HG02981 (cell line): ENCODE results near the gene NKRF.

Experiments used
- ATAC-seq: cut with Tn5 transposase; IDR thresholded peaks from one replicate; pipeline ENCODE4 v1.9.1; 2021; ENCODE audit warnings: mild to moderate bottlenecking, moderate library complexity; ENCODE audit not compliant: unreplicated experiment

Gene NKRF

GRCh38 chrX:119617517-119618164 lies 11.4 kb upstream of the NKRF start:
- ATAC-seq = peak; percentile 66

- ATAC-seq = no peak
These were observed 8.6 kb upstream of the NKRF start for GRCh38 chrX:119614776-119615175.

GRCh38 chrX:119607018-119607389 lies 780 bp upstream of the NKRF start:
- no peak for ATAC-seq

GRCh38 chrX:119605464-119606279 lies 552 bp downstream of the NKRF start:
- ATAC-seq = peak; percentile 32

GRCh38 chrX:119604766-119605463 lies 1.3 kb downstream of the NKRF start:
- no peak for ATAC-seq

- ATAC-seq = no peak
These were observed 3.4 kb downstream of the NKRF start for GRCh38 chrX:119602701-119603255.

- ATAC-seq = no peak
These were observed 16.4 kb downstream of the NKRF start for GRCh38 chrX:119589810-119590209.

GRCh38 chrX:119583431-119584059 lies 22.7 kb downstream of the NKRF start:
- no peak for ATAC-seq

GRCh38 chrX:119579414-119579813 lies 26.8 kb downstream of the NKRF start:
- no peak for ATAC-seq

GRCh38 chrX:119574394-119575266 lies 31.6 kb downstream of the NKRF start, which contains the start of gene UBE2A:
UBE2A (plus strand) TSS chrX:119574563; CDS start chrX:119574712, 149 bp downstream.
- ATAC-seq = peak; percentile 77

- ATAC-seq = peak; percentile 12
These were observed 32.3 kb downstream of the NKRF start for GRCh38 chrX:119573840-119574393.

- no peak for ATAC-seq
These were observed 33.0 kb downstream of the NKRF start for GRCh38 chrX:119573222-119573621.

GRCh38 chrX:119570351-119570835 lies 35.8 kb downstream of the NKRF start:
- ATAC-seq = no peak

GRCh38 chrX:119565107-119565663 lies 41.0 kb downstream of the NKRF start, which contains the start of gene STEEP1:
STEEP1 (minus strand) TSS chrX:119565409; CDS start chrX:119565355, 54 bp downstream.
- ATAC-seq = peak; percentile 94

- no peak for ATAC-seq
These were observed 53.7 kb downstream of the NKRF start for GRCh38 chrX:119552508-119552907.

- no peak for ATAC-seq
These were observed 56.8 kb downstream of the NKRF start for GRCh38 chrX:119549327-119550016.

GRCh38 chrX:119541188-119541587 lies 65.0 kb downstream of the NKRF start:
- no peak for ATAC-seq

GRCh38 chrX:119539872-119540271 lies 66.4 kb downstream of the NKRF start:
- ATAC-seq = no peak
